Hematopoietic multipotent progenitor cell treated with erythropoietin and hydrocortisone succinate and interleukin-3 and kit ligand, for 17 days (in vitro differentiated cells): ENCODE measurements around the gene DIP2C.
"Not testable (repeated sequence)": the region's sequence is repeated elsewhere in the genome, so short reads cannot be mapped to it uniquely, and the experiment has no call there.

Experiments used
- DNase-seq: peaks from one replicate; pipeline ENCODE4 v3.0.0-alpha.2; 2015; ENCODE audit warnings: low spot score

Gene DIP2C

DNA sequence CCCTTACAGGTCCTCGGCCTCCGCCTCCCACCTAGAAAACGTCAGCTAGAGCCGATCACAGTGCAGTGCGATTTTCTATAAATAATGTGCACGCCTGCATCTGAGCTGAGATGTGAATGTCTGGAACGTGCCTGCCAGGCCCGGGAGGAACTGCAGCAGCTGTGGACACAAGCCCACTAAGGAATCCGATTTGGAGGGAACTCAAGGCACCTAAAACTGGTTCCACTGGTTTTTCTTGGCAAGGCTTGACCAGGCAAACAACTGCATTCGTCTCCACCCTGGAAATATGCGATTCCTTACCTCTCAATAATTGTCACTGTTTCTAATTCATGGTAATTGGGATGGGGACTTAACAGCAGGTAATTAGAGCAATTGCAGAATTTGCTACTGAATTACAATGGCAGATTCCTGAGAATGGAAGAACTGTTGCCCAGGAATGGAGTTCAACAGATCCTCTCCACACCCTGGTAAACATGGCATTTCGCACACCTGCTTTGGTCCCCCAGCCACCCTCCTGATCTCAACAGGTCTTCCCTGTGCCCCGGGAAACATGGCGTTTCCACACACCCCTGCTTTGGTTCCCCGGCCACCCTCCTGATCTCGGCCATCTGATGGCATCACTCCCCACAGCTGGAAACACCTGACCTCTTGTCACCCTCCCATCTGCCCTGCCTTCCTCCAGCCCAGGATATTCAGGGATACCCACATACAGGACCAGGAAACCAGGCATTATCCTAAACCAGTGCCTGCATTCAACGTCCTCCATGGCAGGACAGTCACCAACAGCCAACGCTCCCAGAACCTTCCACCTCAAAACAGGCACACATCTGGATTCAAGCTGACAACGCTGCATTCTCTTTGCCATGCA is 76.0 kb downstream of the DIP2C start:
- DNase-seq: no peak

DNA sequence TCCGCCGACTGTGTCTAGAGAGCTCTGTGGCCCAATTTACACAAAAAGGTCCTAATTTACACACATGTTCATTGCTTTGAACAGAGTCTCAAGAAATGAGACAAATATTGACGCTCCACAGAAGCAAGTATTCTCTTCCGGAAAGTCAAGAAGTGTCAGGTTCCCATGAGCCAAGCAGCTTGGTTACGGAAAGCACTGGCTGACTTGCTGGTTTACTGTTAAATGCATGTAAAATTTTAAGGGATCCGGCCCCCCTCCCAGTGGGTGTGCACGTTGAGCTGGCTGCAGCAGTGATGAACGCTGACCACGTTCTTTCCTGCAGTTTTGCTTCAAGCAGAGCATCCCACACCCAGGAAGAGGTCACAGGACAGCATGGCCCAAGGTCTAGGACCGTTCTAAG is 76.8 kb downstream of the DIP2C start:
- no peak for DNase-seq

DNA sequence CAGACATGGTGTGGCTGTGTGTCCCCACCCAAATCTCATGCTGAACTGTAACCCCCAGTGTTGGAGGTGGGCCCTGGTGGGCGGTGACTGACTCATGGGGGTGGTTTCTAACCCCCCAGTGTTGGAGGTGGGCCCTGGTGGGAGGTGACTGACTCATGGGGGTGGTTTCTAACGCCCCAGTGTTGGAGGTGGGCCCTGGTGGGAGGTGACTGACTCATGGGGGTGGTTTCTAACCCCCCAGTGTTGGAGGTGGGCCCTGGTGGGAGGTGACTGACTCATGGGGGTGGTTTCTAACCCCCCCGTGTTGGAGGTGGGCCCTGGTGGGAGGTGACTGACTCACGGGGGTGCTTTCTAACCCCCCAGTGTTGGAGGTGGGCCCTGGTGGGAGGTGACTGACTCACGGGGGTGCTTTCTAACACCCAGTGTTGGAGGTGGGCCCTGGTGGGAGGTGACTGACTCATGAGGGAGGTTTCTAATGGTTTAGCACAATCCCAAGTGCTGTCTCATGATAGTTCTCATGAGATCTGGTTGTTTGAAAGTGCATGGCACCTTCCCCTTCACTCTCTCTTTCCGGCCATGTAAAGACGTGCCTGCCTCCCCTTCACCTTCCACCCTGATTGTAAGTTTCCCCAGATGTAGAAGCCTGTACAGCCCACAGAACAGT is 78.7 kb downstream of the DIP2C start:
- not testable (repeated sequence) for DNase-seq

DNA sequence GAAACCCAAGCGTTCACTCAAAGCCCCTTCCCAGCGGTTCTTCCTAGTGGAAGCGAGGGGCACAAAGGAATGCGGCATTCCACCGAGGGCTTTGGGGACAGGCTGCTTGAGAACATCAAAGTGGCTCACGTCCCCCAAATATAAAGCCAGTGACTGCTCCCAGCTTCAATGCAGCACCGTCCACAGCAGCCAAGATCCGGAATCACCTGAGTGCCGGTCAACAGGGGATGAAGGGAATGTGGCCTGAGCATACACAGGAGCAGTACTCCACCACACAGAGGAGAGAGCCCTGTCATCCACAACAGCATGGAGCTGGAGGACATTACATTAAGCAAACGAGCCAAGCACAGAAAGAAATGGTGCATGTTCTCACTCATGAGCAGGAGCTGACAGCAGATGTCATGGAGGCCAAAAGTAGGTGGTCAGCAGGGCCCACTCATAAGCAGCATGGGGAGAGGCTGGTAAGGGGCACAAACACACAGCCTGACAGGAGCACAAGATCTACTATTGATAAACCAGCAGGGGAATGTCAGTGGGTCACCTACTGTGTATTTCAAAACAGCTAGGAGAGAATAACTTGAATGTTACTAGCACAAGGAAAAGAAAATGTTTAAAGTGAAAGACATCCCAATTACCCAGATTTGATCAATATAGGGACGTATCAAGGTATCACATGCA is 79.5 kb downstream of the DIP2C start:
- DNase-seq: no peak

DNA sequence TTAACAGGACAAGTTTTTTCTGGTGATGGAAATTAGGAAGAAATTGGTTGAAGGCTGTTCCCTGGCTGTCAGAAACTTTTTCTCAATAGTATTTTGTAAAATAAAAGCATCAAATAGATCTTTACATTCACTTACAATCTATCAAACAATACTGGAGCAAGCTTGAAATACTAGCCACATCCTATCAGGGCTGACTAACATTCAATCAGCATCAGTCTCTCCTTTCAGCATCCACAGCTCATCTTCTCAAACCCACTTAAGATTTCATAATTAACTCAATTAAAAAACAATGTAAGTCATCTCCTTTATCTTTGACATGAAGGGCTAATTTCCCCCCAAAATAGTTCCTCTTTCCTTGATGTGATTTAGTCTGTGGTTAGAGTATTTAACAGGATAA is 80.2 kb downstream of the DIP2C start:
- no peak for DNase-seq

DNA sequence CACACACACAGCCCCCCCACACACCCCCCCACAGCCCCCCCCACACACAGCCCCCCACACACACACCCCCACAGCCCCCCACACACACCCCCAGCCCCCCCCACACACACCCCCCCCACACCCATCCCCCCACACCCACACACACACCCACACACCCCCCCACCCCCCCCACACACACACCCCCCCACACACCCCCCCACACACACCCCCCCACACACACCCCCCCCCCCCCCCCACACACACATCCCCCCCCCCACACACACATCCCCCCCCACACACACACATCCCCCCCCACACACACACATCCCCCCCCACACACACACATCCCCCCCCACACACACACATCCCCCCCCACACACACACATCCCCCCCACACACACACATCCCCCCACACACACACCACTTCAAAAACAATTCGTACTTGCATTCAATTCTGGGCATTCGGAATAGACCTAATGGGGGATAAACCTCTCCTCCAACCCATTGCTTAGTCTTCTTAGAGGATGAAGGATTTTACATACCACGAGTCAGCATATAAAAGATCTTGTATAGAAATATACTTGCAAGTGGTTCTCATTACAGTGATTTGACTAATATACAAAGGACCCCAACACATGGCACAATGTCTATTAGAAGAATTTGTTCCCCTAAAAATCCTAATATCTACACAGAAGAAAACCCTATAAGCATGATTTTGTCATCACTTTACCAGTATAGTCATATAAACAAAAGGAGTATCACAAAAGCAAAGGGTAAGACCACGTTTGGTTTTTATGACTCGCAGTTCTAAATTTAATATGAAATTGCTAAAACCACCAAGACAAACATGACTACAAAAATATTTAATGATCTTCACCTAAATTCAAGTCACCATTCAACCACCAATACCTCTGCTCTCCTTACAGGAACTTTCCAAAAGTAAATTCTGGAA is 80.9 kb downstream of the DIP2C start:
- DNase-seq: no peak

DNA sequence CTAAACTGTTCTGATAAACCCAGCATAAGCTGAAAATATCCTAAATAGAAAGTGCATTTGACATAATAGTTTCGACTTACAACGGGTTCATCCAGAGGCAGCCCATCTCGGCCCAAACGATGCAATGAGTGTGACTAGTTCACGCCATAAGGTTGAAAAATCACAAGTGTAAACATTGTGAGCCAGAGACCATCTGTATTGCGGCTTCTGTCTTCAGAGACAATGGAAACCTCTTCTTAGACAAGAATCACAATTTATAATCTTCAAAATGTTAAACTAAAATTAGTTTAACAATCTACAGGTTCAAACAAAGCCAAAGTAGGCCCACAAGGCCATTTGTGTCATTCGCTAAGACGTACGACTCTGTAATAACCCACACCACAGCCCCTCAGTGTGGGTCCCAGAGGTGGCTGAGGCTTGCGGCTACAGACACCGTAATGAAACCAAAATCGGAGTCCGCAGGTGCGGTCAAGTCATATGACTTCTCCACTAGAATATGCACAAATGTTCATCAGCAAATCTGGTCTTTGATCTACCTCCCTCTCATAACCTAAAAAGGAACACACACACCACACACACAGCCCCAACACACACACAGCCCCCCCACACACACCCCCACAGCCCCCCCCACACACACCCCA is 81.8 kb downstream of the DIP2C start:
- DNase-seq: no peak

DNA sequence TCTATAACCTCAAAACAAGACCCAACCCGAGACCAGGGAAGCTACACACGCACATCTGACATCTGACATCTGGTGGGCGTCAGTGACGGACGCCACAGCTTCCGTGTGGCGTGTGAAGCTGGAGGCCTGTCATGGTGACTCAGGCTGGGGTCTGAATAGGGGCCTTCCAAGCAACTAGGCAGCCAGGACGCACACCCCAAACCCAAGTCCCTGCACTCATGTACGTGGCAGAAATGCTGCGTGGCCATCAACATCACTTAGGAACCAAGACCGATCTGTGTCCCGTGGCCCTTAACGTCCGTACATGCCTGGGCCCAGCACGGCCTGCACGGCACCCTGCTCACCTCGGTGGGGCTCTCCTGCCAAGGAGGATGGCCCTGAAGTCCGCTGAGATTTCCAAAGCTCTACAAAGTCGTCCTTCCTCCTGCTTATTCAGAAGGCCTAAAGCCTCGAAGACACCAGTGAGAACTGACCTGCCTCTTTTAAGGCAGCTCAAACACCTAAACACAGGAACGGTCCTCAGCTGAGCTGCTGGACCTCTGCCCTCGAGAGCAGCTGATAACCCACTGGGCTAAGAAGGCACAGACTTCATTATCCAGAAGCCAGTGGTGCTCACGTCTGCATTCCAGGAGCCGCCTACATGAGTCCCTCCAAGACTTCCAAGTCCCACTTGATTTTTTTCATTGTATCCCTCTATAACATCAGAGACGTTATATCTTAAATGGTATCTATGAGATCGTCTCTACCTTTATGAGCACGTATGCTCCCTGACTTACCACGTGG is 82.5 kb downstream of the DIP2C start:
- DNase-seq: no peak

DNA sequence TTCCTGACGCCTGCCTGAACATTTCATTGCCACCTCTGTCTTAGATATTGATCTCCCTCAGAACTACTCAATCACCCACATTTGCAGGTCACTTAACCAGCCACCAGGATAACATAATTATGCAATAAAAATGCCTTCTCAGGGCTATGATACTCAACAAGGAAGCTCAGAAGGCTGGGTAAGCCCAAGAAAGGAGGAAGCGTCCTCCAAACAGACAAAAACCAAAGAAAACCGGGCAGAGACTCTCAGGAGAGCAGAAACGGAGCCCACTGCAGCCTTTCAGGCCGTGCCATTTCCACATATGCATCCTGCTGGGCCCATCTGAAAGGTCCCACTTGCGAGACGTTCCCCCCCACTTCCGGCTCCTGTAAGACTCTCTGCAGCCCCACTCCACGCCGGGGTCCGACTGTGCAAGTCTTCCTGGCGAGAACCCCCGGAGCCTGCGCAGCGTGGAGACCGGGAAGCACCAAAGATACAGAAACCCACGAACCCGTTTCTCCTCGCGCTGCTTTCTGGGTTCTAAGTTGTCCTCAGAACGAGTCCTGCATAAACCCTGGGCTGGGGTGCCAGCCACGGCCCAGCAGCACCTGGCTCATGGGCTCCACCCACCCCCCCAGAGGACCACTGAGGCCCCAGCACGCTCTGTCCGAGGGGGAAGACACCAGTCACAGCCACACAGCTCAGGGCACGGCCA is 83.7 kb downstream of the DIP2C start:
- DNase-seq: no peak

DNA sequence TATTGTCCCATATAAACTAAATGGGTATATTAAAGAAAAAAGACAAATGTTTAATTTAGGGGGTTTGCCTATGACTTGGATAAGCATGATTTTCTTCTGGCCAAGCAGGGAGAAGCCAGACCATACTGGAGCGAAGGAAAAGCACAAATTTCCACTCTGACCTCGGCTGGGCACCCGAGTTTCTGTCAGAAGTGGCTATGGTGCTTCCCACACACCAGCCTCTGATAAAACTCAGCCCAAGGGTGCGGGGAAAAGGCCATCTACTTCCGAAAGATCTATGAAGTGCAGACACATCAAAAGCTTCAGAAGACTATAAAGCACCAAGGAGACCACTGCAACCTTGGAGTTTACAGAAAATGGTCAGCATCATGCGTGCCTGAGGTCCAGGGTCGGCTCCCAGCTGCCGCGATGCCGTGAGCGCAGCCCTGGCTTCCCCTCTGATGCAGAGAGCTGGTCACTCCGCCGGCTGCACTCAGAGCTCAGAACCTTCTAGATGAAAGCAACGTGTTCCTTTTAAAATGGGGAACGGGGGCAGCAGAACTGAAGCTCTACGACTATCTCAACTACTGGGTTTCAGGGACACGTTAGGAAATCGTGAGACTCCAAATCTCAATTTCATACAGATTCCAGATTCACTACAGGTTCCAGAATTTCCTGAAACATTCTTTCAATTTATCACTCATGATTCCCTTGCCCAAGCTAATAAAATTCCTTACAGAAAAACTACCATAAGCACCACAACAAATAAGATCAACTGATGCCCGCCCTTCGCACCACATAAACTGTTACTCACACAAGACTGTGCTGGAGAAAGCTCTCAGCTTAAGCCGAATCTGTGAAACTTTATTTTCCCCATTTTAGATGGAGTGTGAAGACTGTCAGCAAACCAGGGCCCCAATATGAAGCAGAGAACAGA is 84.5 kb downstream of the DIP2C start:
- no peak for DNase-seq

DNA sequence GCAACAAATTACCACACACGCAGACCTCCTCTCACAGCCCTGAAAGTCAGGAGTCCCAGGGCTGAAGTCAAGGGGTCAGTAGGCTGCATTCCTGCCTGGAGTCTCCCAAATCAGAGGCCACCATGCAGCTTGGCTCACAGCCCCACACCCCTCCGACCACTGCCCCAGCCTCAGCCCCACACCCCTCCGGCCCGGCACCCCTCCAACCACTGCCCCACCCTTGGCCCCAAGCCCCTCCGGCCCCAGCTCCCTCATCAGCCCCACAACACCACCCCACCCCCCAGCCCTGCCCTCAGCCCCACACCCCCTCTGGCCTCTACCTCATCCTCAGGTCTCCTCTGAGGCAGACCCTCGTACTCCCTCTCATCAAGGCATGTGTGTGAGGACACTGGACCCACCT is 85.7 kb downstream of the DIP2C start:
- DNase-seq: no peak

DNA sequence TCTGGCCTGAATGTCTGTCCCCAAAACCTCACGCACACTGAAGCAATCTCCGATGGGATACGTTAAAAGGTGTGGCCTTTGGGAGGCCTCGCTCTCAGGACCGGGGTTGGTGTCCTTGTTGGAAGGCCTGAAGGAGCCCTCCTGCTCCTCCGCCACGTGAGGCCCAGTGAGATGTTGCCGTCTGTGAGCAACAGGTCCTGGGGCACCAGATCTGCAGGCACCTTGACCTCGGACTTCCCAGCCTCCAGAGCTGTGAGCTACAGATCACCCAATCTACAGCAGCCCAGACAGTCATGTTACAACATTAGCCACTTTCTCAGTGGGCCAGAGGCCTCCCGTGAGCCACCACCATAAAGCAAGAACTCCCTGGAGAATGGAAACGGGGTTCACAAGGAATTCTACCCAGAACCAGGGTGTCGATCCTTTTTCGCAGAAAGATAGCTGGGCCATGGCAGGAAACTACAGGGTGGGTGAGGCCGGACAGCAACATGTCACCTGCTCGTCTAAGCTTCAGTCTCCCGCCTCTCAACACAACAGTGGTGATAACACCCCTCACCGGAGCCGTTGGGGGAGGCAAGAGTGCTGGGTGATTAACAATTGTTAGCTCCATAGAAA is 87.0 kb downstream of the DIP2C start:
- DNase-seq: no peak

DNA sequence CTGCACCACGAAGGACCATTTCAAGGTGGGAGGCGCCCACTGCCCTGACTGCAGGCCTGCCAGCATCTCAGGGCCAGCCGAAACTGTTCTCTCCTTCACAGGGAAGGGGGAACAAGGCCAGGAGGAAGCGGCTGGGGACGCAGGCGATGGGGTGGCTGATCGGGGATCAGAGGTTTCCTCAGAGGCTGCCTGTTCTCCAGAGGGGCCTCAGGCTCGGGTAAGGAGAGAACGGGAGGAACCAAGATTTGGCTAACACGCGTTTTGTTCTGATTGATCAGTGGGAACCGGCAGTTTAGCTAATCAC is 87.9 kb downstream of the DIP2C start:
- DNase-seq: no peak

DNA sequence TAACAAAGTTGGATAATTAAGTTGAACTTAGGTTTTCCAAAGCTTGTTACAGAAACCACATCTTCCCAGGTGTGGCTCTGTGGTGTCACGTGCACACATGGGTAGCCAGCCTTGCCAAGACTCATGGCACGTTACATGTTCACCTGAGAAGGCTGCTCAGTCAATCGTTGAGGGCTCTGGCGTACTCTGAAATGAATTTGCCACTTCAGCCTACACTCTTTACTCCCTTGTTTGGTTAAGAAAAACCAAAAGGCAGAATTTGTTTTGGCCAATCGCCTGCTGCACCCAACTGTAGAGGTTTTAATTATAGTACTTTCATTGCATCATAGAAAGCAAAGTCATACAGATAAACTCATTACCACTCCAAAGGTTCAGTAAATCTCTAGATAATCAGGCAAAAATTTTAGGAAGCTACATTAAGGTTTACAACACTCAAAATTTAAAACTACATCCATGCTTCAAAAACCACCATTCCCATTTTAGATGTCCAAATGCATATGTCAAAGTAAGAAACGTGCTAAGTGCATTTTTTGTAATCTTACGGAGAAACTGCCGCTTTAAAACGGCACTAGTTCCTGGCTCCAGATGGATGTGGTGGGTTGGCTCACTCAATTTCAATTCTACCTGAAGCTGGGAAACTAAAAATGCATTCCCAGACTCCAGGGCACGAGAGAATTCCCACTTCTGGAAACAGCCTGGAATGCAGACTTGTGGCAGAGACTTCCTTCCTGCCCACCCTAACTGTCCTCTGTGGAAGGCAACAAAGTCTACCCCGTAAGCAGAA is 88.4 kb downstream of the DIP2C start:
- DNase-seq: no peak

DNA sequence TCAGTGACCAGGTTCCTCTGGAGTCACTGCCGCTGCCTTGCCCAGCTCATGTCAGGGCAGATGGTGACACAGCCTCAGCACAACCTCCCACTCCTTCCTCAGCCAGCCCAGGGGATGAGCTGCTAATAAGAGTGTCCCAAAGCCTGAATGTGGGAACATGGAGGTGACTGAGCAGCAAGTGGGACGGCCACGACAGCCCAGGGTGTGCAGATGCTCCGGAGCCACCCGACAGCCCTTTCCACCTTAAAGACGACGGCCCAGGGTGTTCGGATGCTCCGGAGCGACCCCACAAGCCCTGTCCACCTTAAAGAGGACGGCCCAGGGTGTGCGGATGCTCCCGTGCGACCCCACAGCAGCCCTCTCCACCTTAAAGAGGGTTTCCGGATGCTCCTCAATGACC is 89.2 kb downstream of the DIP2C start:
- DNase-seq: no peak

DNA sequence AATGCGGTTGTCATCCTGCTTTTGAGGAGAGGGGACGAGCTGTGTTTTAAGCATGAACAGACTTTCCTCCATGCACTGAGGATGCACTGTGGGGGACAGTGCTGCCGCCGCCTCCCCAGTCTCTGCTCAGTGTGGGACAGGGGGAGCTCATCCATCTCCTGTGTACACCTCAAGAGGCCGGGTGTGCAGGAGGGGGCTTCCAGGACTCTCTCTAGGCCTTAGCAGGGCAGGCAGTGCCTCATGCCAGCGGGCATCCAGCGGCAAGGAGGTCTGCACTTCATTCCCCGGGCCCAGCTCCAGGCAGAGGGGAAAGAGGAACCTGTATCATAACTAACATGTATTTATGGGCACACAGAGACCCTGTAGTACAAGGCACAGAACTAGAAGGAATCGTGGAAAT is 89.7 kb downstream of the DIP2C start:
- no peak for DNase-seq

DNA sequence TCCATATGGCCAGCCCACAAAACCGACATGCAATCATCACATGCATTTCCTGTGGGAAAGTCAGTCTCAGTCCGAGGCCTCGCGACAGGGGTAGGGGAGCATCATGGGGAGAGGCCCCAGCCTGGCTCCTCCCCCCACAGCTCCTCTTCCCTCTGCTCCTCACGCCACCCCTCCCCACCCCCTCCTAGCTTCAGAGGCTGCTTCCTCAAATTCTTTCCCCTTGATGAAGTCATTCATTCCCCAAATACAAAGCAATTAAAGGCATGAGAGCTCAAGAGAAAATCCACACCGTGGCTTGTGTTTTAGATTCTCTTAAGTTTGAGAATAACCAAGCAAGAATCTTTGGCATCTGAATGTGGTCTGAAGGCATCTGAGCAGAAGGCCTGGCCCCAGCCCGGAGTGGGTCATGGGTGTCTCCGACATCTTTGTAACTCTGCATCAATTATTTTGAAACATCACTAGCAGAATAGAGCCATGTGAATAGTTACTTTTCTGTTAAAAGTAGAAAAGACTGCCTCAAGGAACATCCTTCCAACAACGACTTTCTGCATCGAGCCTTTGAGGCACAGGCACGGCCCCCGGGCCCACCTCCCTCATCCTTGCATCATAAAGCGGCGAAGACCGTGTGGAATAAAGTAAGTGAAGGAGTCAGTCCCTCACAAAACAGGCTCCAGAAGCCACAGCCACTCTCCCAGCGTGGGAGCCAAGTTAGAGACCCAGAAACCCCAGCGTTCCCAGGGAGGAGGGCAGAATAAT is 90.9 kb downstream of the DIP2C start:
- DNase-seq: no peak
